Suppressor macrophage (primary cell): ENCODE data around the gene ZNF43.
"Not testable (repeated sequence)": the region's sequence is repeated elsewhere in the genome, so short reads cannot be mapped to it uniquely, and the experiment has no call there.

Experiments
- DNase-seq, 4 experiments: peaks; one replicate each; pipeline ENCODE4 v3.0.0-alpha.2; 2020 to 2022
- total RNA-seq, 17 experiments: gene quantifications; one replicate each; lab custom pipeline; 2026; ENCODE audit warnings: mixed read lengths in 6 of 17, inconsistent platforms in 3 of 17; lab: John Stamatoyannopoulos, UW

Gene ZNF43
- 6.0 to 26.2 (median 15.1) reads per million in 17 experiments for total RNA-seq

DNA sequence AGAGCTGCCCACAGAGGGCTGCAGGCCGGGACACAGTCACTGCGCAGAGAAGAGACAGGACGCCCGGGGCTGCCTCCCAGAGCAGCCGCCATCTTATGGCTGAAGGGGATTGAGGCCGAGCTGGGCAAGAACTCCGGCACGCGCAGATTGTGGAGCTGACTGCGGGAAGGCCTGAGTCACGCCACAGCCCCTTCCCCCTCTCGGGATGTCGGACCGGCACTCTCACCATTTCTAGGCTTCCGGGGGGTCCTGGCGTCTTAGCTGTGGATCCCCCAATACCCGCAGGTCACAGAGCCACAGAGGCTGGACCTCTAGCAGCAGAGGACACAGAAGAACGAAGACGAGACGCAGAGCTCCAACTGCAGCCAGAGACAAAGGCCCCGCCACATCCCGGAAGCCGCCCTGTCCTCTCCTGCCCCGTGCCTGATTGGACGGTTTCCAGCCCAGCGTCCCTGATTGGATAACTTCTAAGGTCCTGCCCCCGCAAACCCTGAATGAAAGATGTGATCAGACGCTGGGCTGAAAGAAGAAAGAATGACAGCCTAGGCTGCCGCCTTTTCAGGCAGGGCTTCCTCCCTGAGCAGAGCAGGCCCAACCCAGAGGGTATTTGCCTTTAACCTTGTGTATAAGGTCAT is at the start of gene ZNF43:
TSS of gene ZNF43 (minus strand) at position 373 of the 635 bp plus-strand sequence. CDS start at position 229, 144 bp downstream.
- peak; percentile 93 to 96 (median 94) for DNase-seq

DNA sequence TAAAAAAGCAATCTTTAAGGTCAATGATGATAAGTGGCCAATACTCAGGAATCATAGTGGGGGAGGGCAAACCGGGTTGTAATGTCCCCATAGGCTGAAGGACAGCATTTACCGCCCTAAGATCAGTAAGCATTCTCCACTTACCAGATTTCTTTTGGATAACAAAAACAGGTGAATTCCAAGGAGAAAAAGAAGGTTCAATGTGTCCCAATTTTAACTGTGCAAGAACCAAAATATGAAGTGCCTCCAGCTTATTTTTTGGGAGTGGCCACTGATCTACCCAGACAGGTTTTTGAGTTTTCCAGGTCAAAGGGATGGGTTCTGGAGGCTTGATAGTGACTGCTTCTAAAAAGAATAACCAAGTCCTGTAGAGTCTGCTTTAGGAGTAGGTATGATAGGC is 49.5 kb upstream of the ZNF43 start:
- DNase-seq = not testable (repeated sequence)

DNA sequence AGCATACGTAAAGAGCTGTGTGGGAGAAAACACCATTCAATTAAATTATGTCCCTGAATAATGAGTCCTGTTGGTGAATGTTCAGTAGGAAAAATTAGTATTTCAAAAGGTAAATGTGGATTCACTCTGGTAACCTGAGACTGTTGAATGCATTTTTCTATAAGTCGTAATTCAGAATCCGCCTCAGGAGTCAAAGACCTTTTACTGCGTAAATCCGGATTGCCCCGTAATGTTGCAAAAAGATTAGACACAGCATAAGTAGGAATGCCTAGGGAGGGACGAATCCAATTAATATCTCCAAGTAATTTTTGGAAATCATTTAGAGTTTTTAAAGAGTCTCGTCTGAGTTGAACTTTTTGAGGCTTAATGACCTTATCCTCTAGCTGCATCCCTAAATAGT is 48.8 kb upstream of the ZNF43 start:
- not testable (repeated sequence) for DNase-seq

DNA sequence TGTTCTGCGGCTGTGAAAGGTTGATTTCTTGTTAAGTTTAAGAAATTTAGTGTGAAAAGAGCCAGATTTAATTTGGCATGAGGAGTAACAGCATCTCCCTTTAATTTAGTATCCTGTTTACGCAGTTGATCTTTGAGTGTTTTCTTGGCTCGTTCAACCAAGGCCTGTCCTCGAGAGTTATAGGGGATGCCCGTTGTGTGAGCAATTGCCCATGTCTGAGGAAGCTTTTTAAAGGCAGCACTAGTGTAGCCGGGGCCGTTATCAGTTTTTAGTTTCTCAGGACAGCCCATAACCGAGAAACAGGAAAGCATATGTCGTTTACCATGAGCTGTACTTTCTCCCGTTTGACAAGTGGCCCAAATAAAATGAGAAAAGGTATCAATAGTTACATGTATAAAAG is 47.5 kb upstream of the ZNF43 start:
- no peak for DNase-seq

DNA sequence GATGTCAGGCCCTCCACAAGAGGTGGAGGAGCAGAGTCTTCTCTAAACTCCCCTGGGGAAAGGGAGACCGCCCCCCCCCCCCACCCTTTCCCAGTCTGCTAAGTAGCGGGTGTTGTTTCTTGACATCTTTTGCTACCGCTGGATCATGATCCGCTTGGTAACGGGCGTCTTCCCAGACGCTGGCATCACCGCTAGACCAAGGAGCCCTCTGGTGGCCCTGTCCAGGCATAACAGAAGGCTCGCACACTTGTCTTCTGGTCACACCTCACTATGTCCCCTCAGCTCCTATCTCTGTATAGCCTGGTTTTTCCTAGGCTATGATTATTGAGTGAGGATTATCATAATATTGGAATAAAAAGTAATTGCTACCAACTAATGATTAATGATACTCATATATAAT is 44.8 kb upstream of the ZNF43 start:
- peak in 1 of 4 experiments; percentile 6 for DNase-seq

DNA sequence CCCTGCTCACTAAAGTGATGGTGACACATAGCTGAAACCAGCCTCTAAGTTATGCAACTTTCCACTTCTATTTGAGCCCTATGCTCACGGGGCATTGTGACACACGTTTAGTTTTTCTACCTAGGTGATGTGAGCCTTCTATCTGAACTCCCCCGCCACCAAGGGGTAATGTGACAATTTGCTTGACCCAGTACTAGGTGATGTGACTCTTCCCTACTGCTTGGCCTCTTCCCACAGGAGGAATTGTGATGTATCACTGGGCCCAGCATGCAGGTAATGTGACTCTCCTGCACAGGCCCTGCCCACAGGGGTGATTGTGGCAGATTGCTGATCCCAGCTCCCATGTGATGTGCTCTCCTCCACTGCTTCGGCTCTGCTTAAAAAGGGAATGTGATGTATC is 42.7 kb upstream of the ZNF43 start:
- no peak for DNase-seq

DNA sequence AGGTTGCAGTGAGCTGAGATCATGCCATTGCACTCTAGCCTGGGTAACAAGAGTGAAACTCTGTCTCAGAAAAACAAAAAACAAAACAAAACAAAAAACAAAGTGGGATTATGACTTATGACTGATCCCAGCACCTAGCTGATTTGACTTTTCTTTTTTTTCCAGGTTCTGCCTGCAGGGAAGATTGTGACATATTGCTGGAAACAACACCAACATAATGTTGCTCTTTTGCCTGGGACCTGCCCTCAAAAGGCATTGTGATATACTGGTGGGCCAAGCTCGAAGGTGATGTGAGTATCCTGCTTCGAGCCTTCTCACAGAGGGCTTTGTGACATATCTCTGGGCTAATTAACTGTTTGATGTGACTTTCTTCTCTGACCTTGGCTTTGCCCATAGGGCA is 42.0 kb upstream of the ZNF43 start:
- DNase-seq = no peak

DNA sequence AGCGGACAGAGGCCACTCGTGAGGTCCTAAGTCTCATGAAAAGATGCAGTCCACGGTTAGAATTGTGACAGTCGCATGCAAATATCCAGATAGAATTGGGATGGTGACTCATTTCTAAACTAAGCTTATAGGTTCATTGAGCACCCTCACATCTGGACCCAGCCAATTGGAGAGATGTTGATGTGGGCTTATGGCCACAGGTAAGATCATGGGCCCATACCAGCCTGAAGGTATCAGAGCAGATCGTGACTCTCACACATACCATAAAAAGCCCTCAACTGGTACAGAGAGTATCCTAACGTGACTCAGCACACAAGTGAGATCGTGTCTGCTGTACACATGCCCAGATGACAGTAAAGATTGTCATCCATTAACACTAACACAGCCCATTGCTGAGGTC is 40.6 kb upstream of the ZNF43 start:
- not testable (repeated sequence) for DNase-seq

DNA sequence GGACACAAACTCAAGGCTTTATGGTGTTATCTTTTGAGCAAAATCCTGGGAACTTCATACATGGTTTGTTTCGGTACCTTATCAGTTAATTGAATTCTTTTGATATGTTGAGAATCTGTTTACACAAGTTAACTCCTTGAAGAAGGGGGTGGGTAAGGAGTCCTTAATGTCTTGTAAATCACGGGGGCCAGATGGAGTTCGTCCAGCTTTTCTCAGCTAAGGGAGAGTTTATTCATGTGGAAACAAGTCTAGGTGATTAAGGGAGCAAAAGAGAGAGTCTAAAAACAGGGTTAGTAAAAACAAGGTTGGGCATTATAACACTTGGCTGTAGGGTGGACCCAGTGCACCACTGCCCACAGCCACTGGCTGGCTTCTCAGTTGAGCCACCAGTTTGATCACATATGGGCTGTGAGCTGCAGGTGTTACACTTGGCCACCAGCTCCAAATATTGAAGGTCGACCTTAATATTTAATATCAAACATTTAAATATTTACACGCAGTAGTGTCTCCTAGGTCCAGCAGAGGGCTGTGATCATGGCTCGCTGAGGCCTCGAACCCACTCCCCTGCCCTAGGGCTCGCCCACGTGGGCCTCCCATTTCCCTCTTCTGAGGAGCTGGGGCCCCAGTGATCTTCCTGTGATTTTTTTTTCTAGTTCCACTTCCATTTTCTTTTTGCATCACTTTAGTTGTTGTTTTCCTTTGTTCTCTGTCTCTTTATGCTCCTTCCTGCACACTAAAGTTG is 21.0 kb upstream of the ZNF43 start:
- DNase-seq = no peak

DNA sequence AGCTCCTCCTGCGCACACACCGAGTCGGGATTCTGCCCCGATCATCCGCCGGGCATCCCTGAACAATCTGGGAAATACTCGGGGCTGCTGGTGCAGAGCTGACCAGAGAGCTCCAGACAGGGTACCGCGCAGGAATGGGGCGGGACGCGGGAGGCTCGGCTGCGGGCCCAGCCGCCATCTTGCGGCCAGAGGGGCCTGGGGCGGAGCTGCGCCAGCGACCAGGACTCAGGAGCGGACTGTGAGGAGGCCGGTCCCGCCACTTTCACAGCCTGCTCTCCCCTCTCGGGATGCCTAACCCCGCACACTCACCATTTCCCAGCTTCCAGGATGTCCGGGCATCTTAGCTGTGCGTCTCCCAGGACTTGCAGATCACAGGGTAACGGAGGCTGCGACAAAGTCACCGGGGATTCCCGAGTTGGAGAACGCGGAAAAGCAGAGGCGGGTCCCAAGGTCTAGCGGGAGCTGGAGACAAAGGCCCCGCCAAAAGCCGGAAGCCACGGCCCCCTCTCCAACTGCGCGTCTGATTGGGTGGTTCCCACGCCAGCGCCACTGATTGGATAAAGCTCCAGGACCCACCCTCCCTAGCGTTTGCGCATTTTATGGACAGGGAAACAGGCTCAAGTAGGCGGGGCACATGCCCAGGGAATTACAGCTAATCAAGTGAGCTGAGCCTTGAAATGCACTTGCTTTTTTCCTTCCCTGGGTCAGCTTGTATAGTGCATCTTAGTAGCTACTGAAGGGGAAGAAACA is 15.8 kb upstream of the ZNF43 start:
- DNase-seq = peak; percentile 95 to 97 (median 96)

DNA sequence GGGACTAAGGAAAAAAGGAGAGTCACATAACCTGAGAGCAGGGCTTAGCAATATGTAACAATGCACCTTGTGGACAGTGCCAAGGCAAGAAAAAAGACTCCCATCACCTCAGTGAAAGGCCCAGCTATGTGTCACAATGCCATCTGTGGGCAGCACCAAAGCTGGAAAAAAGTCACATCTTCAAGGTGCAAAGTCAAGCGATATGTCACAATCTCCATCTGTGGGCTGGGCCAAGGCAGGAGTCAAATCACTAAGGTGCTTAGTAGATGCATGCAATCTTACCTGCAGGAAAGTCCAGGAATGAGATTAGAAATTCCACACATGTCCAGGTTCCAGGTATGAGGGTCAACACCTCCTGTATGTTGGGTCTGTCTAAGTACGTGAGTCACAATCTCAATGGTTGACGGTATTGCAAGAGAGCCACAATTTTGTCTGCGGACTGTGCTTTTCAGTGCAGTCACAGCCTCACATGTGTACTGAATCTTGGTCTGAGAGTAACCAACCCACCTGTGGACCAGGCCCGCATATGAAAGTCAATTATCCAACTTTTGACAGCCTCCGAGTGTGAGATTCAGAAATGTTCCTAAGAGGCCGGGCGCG is 14.8 kb upstream of the ZNF43 start:
- no peak for DNase-seq

DNA sequence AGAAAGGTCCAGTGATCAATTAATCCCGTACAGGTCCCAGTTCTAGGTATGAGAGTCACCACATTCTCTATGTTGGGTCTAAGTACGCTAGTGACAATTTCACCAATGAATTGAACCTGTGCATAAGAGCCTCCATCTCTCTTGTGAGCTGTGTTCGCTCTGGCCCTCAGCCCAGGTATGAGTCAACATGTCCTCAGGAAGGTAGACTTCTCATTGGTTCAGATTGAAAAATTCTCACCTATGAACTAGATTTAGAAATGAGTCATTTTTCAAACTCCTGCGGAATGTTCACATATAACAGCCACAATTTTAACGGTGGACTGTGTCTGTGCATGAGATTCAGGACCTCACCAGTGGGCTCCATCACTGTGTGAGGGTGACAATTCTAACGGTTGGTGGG is 12.7 kb upstream of the ZNF43 start:
- DNase-seq = no peak

DNA sequence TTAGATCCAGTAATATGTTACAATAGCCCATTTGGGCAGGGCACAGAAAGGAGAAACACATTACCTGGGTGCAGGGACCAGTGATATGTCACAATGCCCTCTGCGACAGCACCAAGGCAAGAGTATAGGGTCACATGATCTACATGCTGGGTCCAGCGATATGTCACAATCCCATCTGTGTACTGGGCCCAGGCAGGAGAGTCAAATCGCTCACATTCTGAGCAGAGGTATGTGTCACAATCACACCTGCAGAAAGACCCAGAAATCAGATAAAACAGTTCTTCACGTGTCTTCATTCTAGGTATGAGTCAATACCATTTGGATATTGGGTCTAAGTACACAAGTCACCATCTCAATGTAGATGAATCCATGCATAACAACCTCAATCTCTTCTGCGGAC is 7.1 kb upstream of the ZNF43 start:
- DNase-seq = no peak

DNA sequence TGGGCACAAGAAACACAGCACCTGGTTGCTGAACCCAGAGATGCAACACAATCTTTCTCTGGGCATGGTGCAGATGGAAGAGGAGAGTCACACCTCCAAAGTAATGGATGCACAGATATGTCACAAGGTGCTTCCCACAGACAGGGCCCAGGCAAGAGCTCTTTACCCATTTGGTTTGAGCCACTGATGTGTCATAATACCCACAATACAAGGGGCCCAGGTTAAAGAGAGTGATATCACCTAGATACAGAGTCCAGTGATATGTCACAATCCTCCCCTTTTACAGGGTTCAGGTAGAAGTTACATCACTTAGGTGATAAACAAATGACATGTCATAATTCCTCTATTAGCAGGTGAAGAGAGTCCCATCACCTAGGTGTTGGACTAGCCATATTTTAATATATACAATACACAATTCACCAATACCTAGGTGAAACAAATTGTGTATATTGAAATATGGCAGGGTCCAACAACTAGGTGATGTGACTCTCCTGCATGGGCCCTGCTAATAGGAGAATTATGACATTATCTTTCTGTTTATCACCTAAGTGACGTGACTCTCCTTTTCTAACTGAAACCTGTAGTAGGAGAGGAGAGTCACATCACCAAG is 5.6 kb upstream of the ZNF43 start:
- DNase-seq = no peak

DNA sequence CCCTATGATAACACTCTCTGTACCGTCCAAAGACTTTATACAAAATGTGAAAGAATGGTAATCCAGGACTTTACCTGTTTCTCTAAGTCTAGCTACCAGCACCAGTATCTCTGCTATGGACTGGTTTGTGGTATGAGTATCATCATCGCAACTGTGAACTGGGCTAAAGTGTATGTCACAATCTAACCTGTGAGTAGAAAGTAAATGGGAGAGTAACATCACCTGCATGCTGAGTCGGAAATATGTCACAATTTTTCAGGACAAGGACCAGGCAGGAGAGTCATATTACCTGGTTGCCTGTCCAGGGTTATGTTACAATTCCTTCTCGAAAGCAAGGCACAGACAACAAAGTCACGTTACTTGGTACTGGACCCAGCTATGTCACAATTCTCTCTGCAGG is 5.1 kb upstream of the ZNF43 start:
- DNase-seq = no peak

DNA sequence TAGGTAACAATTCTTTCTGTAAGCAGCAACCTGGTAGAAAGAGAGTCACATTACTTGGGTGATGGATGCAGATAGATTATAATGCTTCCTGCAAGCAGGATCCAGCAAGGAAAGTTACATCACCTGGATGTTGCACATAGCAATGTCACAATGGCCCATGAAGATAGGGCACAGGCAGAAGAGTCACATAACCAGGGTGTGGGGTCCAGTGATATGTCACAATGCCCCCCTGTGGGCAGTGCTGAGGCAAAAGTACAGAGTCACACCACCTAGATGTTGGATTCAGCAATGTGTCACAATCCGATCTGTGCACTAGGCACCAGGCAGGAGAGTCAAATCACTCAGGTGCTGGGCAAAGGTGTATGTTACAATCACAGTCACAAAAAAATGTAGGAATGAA is 4.0 kb upstream of the ZNF43 start:
- DNase-seq = no peak

DNA sequence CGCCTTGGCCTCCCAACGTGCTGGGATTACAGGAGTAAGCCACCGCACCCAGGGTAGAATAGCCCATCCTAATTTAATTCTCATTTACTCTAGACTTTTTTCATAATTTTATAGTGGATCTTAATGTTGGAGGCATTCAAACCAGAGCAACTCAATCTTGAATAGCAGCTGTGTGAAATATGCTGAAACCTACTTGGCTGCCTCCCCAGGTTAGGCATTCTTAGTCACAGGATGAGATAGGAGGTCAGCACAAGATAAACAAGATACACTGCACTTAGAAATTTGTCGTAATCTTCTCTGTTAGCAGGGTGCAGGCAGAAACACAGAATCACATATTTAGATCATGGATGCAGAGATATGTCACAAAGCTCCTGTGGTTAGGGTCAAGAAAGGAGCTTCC is 2.7 kb upstream of the ZNF43 start:
- DNase-seq = no peak

DNA sequence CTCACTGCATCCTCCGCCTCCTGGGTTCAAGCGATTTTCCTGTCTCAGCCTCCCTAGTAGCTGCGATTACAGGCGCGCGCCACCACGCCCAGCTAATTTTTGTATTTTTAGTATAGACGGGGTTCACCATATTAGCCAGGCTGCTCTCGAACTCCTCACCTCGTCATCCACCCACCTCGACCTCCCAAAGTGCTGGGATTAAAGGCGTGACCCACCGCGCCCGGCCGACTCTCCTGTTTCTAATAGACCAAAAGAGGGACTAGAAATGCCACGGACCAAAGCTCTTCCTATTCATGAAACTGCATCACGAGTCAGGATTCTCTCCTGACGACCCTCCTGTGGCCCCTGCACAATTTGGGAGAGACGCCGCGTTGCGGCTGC is 563 bp downstream of the ZNF43 start:
- no peak for DNase-seq

DNA sequence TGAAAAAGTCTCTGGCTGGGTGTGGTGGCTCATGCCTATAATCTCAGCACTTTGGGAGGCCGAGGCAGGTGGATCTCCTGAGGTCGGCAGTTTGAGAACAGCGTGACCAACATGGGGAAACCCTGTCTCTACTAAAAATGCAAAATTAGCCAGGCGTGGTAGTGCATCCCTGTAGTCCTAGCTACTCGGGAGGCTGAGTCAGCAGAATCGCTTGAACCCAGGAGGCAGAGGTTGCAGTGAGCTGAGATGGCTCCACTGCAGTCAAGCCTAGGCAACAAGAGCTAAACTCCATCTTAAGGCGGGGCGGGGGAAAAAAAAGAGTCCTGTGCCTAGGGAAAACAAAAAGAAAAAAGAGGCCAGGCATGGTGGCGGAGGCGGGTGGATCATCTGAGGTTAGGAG is 2.2 kb downstream of the ZNF43 start:
- no peak for DNase-seq

DNA sequence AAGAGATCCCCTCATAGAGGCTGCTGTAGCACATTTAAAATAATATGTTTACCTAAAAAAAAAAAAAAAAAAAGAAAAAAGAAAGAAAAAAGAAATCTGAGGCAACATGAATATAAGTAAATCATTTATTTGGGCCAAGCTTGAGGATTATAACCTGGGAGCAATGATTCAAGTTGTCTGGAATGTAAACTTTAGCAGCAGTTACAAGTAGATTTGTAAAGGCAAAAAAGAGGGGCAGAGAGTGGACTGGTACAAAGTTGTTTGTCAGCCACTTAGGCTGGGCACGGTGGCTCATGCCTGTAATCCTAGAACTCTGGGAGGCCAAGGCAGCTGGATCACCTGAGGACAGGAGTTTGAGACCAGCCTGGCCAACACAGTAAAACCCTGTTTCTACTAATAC is 11.3 kb downstream of the ZNF43 start:
- no peak for DNase-seq

DNA sequence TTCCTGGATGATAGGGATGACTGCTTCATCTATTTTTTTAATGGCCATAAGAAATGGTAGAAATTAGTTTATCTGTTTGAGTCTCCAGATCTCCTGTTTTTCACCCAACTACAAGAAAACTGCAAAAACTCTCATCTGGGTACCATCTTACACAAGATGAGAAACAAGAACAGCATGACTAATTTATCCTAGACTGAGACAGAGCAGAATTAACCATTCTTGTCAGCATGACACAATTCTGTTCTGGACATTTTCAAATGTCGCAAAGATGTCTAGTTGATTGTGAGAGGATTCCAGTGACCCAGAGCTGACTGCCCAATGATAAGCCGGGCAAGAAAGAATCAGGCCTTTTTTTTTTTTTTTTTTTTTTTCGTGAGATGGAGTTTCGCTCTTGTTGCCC is 12.8 kb downstream of the ZNF43 start:
- DNase-seq = no peak

DNA sequence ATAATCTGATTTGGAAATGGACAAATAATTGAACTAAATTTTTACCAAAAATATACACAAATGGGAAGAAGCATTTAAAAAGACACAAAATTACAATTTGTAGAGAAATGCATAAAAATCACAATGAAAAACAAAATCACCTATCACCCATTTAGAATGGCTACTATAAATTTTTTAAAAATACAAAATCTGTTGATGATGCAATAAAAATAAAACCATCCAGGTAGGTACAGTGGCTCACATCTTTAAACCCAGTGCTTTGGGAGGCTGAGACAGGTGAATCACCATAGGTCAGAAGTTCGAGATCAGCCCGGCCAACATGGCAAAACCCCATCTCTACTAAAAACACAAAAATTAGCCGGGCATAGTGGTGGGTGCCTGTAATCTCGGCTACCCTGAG is 23.5 kb downstream of the ZNF43 start:
- DNase-seq = no peak
